Body of pancreas (tissue), 4 donors: ENCODE measurements around the gene HIP1. TPM values are rescaled to one million over a fixed set of nuclear protein-coding genes. Genes with fewer than 3 reads are reported as not detected.
"Not testable (repeated sequence)": the region's sequence is repeated elsewhere in the genome, so short reads cannot be mapped to it uniquely, and the experiment has no call there.

Experiments used
- ATAC-seq: fragments of 150-250 bp; one replicate; pipeline ENCODE4 v1.9.1; 2016
- DNase-seq, 4 donors: peaks; one replicate each; pipeline ENCODE4 v3.0.0-alpha.2; 2019
- H3K27ac ChIP-seq, 4 donors: fragments of 200-600 bp; sonication (generic); 1 replicate in 3 of 4; 2 replicates in 1 of 4; pipeline versions ENCODE4 v1.5.1 to v1.6.1; 2016 to 2019; ENCODE audit warnings: mild to moderate bottlenecking in 1 of 4, mixed read lengths in 1 of 4, moderate library complexity in 1 of 4
- H3K27me3 ChIP-seq, 2 donors: fragments of 200-600 bp; sonication (generic); one replicate each; pipeline ENCODE4 v1.6.0; 2016; ENCODE audit warnings: mild to moderate bottlenecking in 1 of 2
- H3K36me3 ChIP-seq, 2 donors: fragments of 200-600 bp; sonication (generic); replicated peaks in 1 of 2; 2 replicates each; pipeline ENCODE4 v1.5.1; 2016; ENCODE audit warnings: low read depth in 2 of 2; ENCODE audit not compliant: insufficient read depth in 1 of 2
- H3K4me1 ChIP-seq: fragments of 200-600 bp; sonication (generic); one replicate; pipeline ENCODE4 v1.6.0; 2016
- H3K4me3 ChIP-seq, 2 donors: fragments of 200-600 bp; sonication (generic); 1 replicate in 1 of 2; 2 replicates in 1 of 2; pipeline ENCODE4 v1.5.1; 2016 to 2019
- H3K9me3 ChIP-seq, 3 donors: fragments of 200-600 bp; sonication (generic); 1 replicate in 2 of 3; 2 replicates in 1 of 3; pipeline ENCODE4 v1.5.1; 2016
- CTCF ChIP-seq, 7 experiments: fragments of 450-650 bp in 4 of 7; fragments of 200-600 bp in 3 of 7; sonication (generic) in 3 of 7; IDR thresholded peaks; one replicate each; pipeline ENCODE4 v1.5.1; 2016 to 2019; ENCODE audit warnings: antibody characterized with exemption in 7 of 7
- POLR2A ChIP-seq, 3 donors: fragments of 450-650 bp; IDR thresholded peaks; one replicate each; pipeline ENCODE4 v1.6.1; 2016; ENCODE audit warnings: antibody characterized with exemption in 3 of 3, mild to moderate bottlenecking in 2 of 3
- WGBS, 2 donors: methylation state at CpG; one replicate each; pipeline ENCODE4 v1.1.5; 2017; 5-methylcytosine and 5-hydroxymethylcytosine counted together
- intact Hi-C: fragments of 100-400 bp; cut with DNase I; formaldehyde crosslinking; loops from one replicate; pipeline ENCODE4 v1.15.1; 2023
- total RNA-seq, 2 donors: library from RNA; depleted of rRNA; stranded (reverse); fragments of >200 nt; gene quantifications; one replicate each; pipeline ENCODE4 v1.1.0, GENCODE V29; 2016

HIP1 gene
- total RNA-seq, 2 donors from 2014 or later: 8.3 to 14.5 TPM

DNA sequence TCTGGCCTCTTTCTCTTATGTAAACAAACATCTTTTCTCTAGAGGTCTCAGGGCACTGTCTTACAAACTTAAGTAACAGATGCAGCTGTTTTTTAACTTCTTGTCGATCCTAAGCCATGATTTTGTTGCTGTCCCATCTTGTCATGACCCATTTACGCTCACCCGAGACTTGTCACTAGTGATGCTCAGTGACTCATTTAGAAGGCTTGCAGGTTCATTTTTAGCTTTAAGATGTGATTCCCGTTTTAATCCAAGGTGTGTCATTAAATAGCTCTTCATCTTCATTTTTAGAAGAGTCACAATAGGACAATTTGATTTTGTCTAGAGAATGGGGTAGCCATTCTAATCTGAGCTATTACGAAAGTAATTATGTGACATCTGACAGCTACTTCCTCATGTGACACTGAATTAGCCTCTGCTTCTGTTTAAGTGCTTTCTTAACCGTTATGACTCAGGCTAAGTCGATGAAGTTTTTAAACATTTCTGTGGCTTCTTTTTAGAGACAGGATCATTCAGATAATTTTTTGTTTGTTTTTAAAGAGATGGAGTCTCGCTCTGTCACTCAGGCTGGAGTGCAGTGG is 203.9 kb downstream of the HIP1 start:
- ATAC-seq (no peak), DNase-seq (no peak)
- Histone ChIP-seq H3K9me3 (no peaks in the 10 kb centered on the region), H3K27me3 (no peaks in the 10 kb centered on the region), H3K4me3 (no peak overlapping the region), H3K36me3 (peaks cover 0 to 2% of the 10 kb centered on the region in 2 donors), H3K4me1 (no peaks in the 10 kb centered on the region), H3K27ac (no peak overlapping the region)
- WGBS, 2 donors: 56 to 70% methylated on average over 8 of the region's 8 CpGs
- TF ChIP-seq POLR2A (IDR thresholded peaks at IDR 0.05) (no peak), CTCF (IDR thresholded peaks at IDR 0.05) (no peak)
- intact Hi-C loops: no loop called here

GRCh38 chr7:75533926-75534325 is 204.8 kb downstream of the HIP1 start:
- Histone ChIP-seq H3K27ac (no peak overlapping the region), H3K9me3 (no peaks in the 10 kb centered on the region), H3K4me3 (no peak overlapping the region), H3K36me3 (peaks cover 0 to 2% of the 10 kb centered on the region in 2 donors), H3K4me1 (no peaks in the 10 kb centered on the region), H3K27me3 (no peaks in the 10 kb centered on the region)
- 83 to 85% methylated on average over 6 of the region's 6 CpGs for WGBS, 2 donors
- no peak for DNase-seq
- intact Hi-C loops: no loop called here
- no peak for ATAC-seq
- TF ChIP-seq CTCF (IDR thresholded peaks at IDR 0.05): no peak

- H3K9me3 ChIP-seq: no peaks in the 10 kb centered on the region
- intact Hi-C loops: no loop called here
- DNase-seq: no peak
- H3K4me1 ChIP-seq: peaks cover 5% of the 10 kb centered on the region
- 90 to 94% methylated on average over 4 of the region's 4 CpGs for WGBS, 2 donors
- no peak overlapping the region for H3K27ac ChIP-seq
- no peaks in the 10 kb centered on the region for H3K27me3 ChIP-seq
- ATAC-seq: no peak
- no peak overlapping the region for H3K4me3 ChIP-seq
- H3K36me3 ChIP-seq: peaks cover 0 to 2% of the 10 kb centered on the region in 2 donors
- TF ChIP-seq CTCF (IDR thresholded peaks at IDR 0.05): no peak
- no peak for TF ChIP-seq POLR2A (IDR thresholded peaks at IDR 0.05)
These were observed 206.1 kb downstream of the HIP1 start for GRCh38 chr7:75532639-75533038.

DNA sequence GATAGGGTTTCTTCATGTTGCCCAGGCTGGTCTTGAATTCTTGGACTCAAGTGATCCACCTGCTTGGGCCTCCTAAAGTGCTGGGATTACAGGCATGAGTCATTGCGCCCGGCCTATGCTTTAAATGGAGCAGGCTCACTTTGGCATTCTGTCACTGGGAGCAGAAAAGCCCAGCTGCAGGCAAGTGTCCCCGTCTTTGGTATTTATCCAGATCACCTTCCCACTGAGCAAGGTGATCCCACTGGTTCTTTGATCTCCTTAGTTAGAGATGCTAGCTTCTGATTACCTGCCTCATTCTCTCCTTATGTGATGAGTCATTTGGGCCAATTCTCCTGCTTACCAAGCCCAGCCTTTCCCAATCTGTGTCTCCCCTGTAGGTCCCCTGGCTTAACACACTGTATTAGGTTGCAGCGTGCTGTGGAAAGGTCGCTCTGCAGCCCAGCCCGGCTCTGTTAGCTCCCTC is 207.4 kb downstream of the HIP1 start:
- no peaks in the 10 kb centered on the region for H3K36me3 ChIP-seq
- no peak for ATAC-seq
- H3K4me1 ChIP-seq: peaks cover 12% of the 10 kb centered on the region
- no peak for TF ChIP-seq POLR2A (IDR thresholded peaks at IDR 0.05)
- DNase-seq: no peak
- 54 to 70% methylated on average over 4 to 6 of the region's 6 CpGs for WGBS, 2 donors
- intact Hi-C loops: no loop called here
- H3K9me3 ChIP-seq: no peaks in the 10 kb centered on the region
- H3K27ac ChIP-seq: no peak overlapping the region
- H3K4me3 ChIP-seq: no peak overlapping the region
- H3K27me3 ChIP-seq: no peaks in the 10 kb centered on the region

DNA sequence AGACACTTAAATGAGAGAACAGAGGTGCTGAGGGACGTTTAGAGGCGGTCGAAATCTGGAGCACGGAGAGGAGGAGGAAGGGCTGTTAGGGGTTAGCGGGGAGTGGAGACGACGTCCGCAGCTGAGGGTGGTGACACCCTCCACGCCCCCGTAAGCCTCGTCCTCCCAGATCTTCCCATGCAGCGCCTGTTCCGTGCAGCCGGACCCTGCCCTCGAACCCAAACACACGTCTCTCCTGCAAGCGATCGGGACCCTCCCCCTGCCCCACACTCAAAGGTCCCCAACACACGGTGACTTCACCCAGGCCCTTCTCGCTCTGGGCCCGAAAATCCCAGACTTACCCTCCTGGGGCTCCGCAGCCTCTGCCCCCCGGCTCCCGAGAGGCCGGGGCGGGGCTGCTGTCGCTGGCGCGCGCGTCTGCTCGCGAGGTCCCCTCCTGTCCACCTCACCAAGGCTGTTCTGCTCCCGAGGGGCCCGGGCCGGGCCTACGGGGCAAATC is 211.5 kb downstream of the HIP1 start:
- ATAC-seq, H3K9me3 ChIP-seq, H3K27me3 ChIP-seq, intact Hi-C loops: not testable (repeated sequence)
- Histone ChIP-seq H3K27ac (peak overlapping the region; percentile 48 to 87 (median 75)), H3K4me1 (peaks cover 18% of the 10 kb centered on the region), H3K36me3 (peaks cover 0 to 14% of the 10 kb centered on the region in 2 donors), H3K4me3 (peak overlapping the region; percentile 71 to 91)
- WGBS, 2 donors: 0 to 1% methylated on average over 16 to 28 of the region's 37 CpGs
- DNase-seq: peak in 1 of 4 donors; percentile 14

GRCh38 chr7:75521727-75522126 is 217.0 kb downstream of the HIP1 start:
- H3K4me3 ChIP-seq, H3K9me3 ChIP-seq, ATAC-seq, intact Hi-C loops, DNase-seq, H3K27ac ChIP-seq, H3K27me3 ChIP-seq: not testable (repeated sequence)
- Histone ChIP-seq H3K4me1 (peaks cover 10% of the 10 kb centered on the region), H3K36me3 (peaks cover 0 to 14% of the 10 kb centered on the region in 2 donors)

DNA sequence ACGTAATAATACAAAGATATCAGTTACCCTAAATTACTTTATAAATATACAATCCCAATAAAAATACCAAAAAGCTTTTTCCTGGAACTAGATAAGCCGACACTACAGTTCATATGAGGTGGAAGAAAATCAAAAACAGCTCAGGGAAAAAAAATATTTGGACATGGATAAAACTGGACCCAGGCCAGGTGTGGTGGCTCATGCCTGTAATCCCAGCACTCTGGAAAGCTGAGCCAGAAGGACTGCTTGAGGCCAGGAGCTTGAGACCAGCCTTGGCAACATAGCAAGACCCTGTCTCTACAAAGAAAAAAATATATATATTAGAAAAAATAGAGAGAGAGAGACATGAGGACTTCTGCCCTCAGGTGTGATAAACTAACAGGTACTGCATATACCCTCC is 219.9 kb downstream of the HIP1 start:
- H3K27ac ChIP-seq, H3K27me3 ChIP-seq, H3K4me3 ChIP-seq, intact Hi-C loops, ATAC-seq, H3K9me3 ChIP-seq, H3K4me1 ChIP-seq, H3K36me3 ChIP-seq: not testable (repeated sequence)
- DNase-seq: peak in 2 of 4 donors; percentile 20 to 23
- 27 to 38% methylated on average over 2 of the region's 2 CpGs for WGBS, 2 donors

GRCh38 chr7:75509033-75509432 is 229.7 kb downstream of the HIP1 start:
- H3K4me1 ChIP-seq, ATAC-seq, H3K27ac ChIP-seq, H3K27me3 ChIP-seq, DNase-seq, H3K36me3 ChIP-seq, H3K4me3 ChIP-seq, intact Hi-C loops, H3K9me3 ChIP-seq: not testable (repeated sequence)
- no CpG with 5 or more reads among the region's 4 CpGs for WGBS, 2 donors

DNA sequence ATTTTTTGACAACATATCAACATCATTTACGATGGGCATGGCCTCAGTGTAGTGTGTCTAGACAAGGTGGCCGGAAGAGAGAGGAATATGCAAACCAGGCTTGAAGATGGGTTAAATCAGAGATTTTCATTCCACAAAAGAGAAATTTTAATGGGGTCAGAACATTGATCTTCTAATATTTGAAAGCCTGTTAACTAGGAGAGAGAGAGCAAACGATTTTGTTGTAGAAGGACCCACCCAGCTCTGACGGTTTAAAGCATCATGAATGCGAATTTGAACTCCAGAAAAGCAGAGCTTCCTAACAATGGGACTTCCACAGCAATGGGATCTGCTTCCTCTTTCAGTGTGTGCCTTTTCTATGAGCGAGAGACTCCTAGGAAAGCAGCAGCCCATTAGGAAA is 246.7 kb downstream of the HIP1 start, which contains the start of gene SPDYE5:
SPDYE5 (plus strand) TSS at position 301 of the 400 bp plus-strand sequence. CDS start 1,728 bp downstream, outside the sequence.
- intact Hi-C loops, H3K27ac ChIP-seq, H3K27me3 ChIP-seq, DNase-seq, ATAC-seq, H3K4me1 ChIP-seq, H3K9me3 ChIP-seq, H3K36me3 ChIP-seq, H3K4me3 ChIP-seq: not testable (repeated sequence)
- 66 to 70% methylated on average over 4 to 5 of the region's 6 CpGs for WGBS, 2 donors
